Kidney (tissue), 14 donors: ENCODE data around the gene CELSR2. TPM values are rescaled to one million over a fixed set of nuclear protein-coding genes. Genes with fewer than 3 reads are reported as not detected.

Experiments
- DNase-seq, 5 donors: peaks; one replicate each; pipeline ENCODE4 v3.0.0-alpha.2; 2013 to 2020
- FAIRE-seq: peaks from 2 replicates; lab custom pipeline; 2012; peaks lifted over from hg19 to GRCh38; lab: Jason Lieb, UNC
- H3K27ac ChIP-seq, 2 donors: one replicate each; pipeline ENCODE4 v1.7.0; 2013; ENCODE audit warnings: low read depth in 2 of 2, low read length in 2 of 2, inconsistent platforms in 1 of 2
- H3K27me3 ChIP-seq: one replicate; pipeline ENCODE4 v1.7.1; 2013; ENCODE audit warnings: low read length, inconsistent platforms; ENCODE audit not compliant: control insufficient read depth, insufficient read depth
- H3K36me3 ChIP-seq, 3 donors: one replicate each; pipeline versions ENCODE4 v1.7.0 to v1.7.1; 2013; ENCODE audit warnings: low read length in 3 of 3, control low read depth in 1 of 3, inconsistent platforms in 1 of 3; ENCODE audit not compliant: insufficient read depth in 3 of 3, control insufficient read depth in 2 of 3
- H3K4me1 ChIP-seq, 3 donors: one replicate each; pipeline versions ENCODE4 v1.7.0 to v1.7.1; 2013; ENCODE audit warnings: low read length in 3 of 3, inconsistent platforms in 1 of 3, low read depth in 1 of 3; ENCODE audit not compliant: control insufficient read depth in 2 of 3, insufficient read depth in 2 of 3
- H3K4me3 ChIP-seq, 3 donors: one replicate each; pipeline versions ENCODE4 v1.7.0 to v1.8.1; 2013; ENCODE audit warnings: low read length in 3 of 3, control low read depth in 1 of 3, inconsistent platforms in 1 of 3
- H3K9ac ChIP-seq, 3 donors: one replicate each; pipeline versions ENCODE4 v1.7.0 to v1.7.1; 2013; ENCODE audit warnings: low read length in 3 of 3, control low read depth in 1 of 3, inconsistent platforms in 1 of 3
- H3K9me3 ChIP-seq, 3 donors: one replicate each; pipeline versions ENCODE4 v1.7.0 to v1.7.1; 2013; ENCODE audit warnings: low read length in 3 of 3, control low read depth in 1 of 3, inconsistent platforms in 1 of 3; ENCODE audit not compliant: control insufficient read depth in 2 of 3, insufficient read depth in 1 of 3
- intact Hi-C: fragments of 100-400 bp; cut with DNase I; formaldehyde crosslinking; loops from one replicate; pipeline ENCODE4 v1.11.1; 2022
- polyA plus RNA-seq: library from polyadenylated mRNA; stranded (reverse); fragments of 350-450 nt; fragmentation: Illumina TruSeq; extraction: RNeasy Lipid Tissue Mini Kit (QIAGEN cat#74804); gene quantifications from one replicate; pipeline ENCODE4 v1.2.3, GENCODE V29; 2014; ENCODE audit warnings: low read depth, low replicate concordance; ENCODE audit not compliant: insufficient read depth
- total RNA-seq: library from RNA; stranded (reverse); fragmentation: NEBNext Ultra II Directional; extraction: Animal tissue kit (Norgen Biotek cat#: 25700); gene quantifications from one replicate; pipeline ENCODE4 v1.2.1, GENCODE V29; 2021
- TF ChIP-seq, protein P1 (sequence below): IDR thresholded peaks from 3 replicates; pipeline ENCODE4 v1.5.1; 2012; ENCODE audit warnings: mild to moderate bottlenecking, moderate library complexity, borderline replicate concordance; ENCODE audit not compliant: insufficient read depth; ENCODE audit errors: extremely low read depth
- donor health status: control.
- donor health status: control.
- donor health status: control.
- donor health status: control.
- donor health status: control.
- donor health status: DM: yes; HTN: yes; CAD: no.
- donor health status: Normal renal cell carcinoma (clear cell type).

The CELSR2 gene
- total and polyA plus RNA-seq, 2 donors from 2014 or later = 10.6 to 65.6 TPM

DNA sequence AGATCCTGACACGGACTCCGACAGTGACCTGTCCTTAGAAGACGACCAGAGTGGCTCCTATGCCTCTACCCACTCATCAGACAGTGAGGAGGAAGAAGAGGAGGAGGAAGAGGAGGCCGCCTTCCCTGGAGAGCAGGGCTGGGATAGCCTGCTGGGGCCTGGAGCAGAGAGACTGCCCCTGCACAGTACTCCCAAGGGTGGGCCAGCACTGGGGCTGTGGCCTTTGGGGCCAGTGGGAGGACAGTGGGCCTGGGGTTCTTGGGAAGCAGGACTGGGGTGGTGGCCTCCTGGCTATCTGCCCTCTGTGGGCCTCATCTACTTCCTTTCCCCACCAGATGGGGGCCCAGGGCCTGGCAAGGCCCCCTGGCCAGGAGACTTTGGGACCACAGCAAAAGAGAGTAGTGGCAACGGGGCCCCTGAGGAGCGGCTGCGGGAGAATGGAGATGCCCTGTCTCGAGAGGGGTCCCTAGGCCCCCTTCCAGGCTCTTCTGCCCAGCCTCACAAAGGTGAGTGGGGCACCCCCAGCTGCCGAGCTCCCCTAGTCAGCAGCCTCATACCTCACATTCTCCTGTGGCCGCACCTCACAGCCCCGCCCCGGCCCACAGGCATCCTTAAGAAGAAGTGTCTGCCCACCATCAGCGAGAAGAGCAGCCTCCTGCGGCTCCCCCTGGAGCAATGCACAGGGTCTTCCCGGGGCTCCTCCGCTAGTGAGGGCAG lies 23.6 kb downstream of the CELSR2 start:
- H3K9ac ChIP-seq = no peak overlapping the region
- H3K4me1 ChIP-seq = peaks cover 4 to 24% (median 9%) of the 10 kb centered on the region in 3 donors
- DNase-seq = peak in 2 of 5 donors; percentile 47 to 71
- H3K27me3 ChIP-seq = no peaks in the 10 kb centered on the region
- FAIRE-seq = no peak
- H3K4me3 ChIP-seq = no peak overlapping the region
- intact Hi-C loops = loop anchor here (10.0 kb wide), 1 partner anchor 132 kb away; no protein-coding TSS in a partner anchor
- H3K36me3 ChIP-seq = no peaks in the 10 kb centered on the region
- H3K27ac ChIP-seq = no peak overlapping the region
- TF ChIP-seq, protein P1, sequence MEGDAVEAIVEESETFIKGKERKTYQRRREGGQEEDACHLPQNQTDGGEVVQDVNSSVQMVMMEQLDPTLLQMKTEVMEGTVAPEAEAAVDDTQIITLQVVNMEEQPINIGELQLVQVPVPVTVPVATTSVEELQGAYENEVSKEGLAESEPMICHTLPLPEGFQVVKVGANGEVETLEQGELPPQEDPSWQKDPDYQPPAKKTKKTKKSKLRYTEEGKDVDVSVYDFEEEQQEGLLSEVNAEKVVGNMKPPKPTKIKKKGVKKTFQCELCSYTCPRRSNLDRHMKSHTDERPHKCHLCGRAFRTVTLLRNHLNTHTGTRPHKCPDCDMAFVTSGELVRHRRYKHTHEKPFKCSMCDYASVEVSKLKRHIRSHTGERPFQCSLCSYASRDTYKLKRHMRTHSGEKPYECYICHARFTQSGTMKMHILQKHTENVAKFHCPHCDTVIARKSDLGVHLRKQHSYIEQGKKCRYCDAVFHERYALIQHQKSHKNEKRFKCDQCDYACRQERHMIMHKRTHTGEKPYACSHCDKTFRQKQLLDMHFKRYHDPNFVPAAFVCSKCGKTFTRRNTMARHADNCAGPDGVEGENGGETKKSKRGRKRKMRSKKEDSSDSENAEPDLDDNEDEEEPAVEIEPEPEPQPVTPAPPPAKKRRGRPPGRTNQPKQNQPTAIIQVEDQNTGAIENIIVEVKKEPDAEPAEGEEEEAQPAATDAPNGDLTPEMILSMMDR = no peak
- no peaks in the 10 kb centered on the region for H3K9me3 ChIP-seq

DNA sequence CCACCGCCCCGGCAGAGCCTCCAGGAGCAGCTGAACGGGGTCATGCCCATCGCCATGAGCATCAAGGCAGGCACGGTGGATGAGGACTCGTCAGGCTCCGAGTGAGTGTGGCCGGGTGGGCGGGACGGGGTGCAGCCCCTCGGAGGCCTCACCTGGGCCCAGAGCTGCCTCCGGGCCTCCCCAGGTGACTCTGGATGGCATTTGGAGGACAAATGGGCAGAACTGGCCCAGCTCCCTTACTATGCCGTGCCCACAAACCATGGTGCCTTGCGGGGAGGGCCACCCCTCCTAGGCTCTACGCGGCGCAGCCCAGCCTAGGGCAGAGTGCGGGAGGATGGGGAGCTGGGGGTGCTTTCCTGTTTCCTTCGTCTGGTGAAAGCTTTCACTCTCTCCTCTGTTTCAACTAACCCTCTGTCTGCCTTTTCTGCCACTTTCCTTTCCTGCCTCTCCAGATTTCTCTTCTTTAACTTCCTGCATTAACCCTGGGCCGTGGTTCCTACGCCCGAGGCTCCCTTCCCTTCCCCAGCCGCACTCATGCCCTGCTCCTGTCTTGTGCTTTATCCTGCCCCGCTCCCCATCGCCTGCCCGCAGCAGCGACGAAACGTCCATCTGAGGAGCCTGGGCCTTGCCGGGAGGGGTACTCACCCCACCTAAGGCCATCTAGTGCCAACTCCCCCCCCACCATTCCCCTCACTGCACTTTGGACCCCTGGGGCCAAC lies 24.4 kb downstream of the CELSR2 start:
- no peak overlapping the region for H3K27ac ChIP-seq
- TF ChIP-seq, protein P1 = no peak
- H3K9me3 ChIP-seq = no peaks in the 10 kb centered on the region
- no peaks in the 10 kb centered on the region for H3K36me3 ChIP-seq
- FAIRE-seq = no peak
- intact Hi-C loops = loop anchor here (10.0 kb wide), 1 partner anchor 131 kb away; no protein-coding TSS in a partner anchor
- H3K27me3 ChIP-seq = no peaks in the 10 kb centered on the region
- H3K9ac ChIP-seq = no peak overlapping the region
- H3K4me1 ChIP-seq = peaks cover 4 to 24% (median 9%) of the 10 kb centered on the region in 3 donors
- peak in 3 of 5 donors; percentile 27 to 80 (median 67) for DNase-seq
- no peak overlapping the region for H3K4me3 ChIP-seq

DNA sequence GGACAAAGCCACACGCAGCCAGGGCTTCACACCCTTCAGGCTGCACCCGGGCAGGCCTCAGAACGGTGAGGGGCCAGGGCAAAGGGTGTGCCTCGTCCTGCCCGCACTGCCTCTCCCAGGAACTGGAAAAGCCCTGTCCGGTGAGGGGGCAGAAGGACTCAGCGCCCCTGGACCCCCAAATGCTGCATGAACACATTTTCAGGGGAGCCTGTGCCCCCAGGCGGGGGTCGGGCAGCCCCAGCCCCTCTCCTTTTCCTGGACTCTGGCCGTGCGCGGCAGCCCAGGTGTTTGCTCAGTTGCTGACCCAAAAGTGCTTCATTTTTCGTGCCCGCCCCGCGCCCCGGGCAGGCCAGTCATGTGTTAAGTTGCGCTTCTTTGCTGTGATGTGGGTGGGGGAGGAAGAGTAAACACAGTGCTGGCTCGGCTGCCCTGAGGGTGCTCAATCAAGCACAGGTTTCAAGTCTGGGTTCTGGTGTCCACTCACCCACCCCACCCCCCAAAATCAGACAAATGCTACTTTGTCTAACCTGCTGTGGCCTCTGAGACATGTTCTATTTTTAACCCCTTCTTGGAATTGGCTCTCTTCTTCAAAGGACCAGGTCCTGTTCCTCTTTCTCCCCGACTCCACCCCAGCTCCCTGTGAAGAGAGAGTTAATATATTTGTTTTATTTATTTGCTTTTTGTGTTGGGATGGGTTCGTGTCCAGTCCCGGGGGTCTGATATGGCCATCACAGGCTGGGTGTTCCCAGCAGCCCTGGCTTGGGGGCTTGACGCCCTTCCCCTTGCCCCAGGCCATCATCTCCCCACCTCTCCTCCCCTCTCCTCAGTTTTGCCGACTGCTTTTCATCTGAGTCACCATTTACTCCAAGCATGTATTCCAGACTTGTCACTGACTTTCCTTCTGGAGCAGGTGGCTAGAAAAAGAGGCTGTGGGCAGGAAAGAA lies 25.5 kb downstream of the CELSR2 start:
- H3K4me1 ChIP-seq = peaks cover 4 to 24% (median 9%) of the 10 kb centered on the region in 3 donors
- H3K36me3 ChIP-seq = no peaks in the 10 kb centered on the region
- TF ChIP-seq, protein P1 = no peak
- H3K9me3 ChIP-seq = no peaks in the 10 kb centered on the region
- DNase-seq (peak; percentile 86 to 93 (median 91)), FAIRE-seq (no peak)
- intact Hi-C loops = loop anchor here (10.0 kb wide), 1 partner anchor 130 kb away; no protein-coding TSS in a partner anchor
- H3K9ac ChIP-seq = peak overlapping the region in 1 of 3 donors; percentile 23
- H3K27me3 ChIP-seq = no peaks in the 10 kb centered on the region
- peak overlapping the region; percentile 4 to 57 for H3K27ac ChIP-seq
- H3K4me3 ChIP-seq = no peak overlapping the region
